SKM-1 (cell line): Measurements from ENCODE around the gene DRD2.
"Not testable (repeated sequence)": the region's sequence is repeated elsewhere in the genome, so short reads cannot be mapped to it uniquely, and the experiment has no call there.

Experiments used
- DNase-seq: peaks from one replicate; lab custom pipeline; 2025; ENCODE audit not compliant: unreplicated experiment; lab: John Stamatoyannopoulos, UW

The DRD2 gene

DNA sequence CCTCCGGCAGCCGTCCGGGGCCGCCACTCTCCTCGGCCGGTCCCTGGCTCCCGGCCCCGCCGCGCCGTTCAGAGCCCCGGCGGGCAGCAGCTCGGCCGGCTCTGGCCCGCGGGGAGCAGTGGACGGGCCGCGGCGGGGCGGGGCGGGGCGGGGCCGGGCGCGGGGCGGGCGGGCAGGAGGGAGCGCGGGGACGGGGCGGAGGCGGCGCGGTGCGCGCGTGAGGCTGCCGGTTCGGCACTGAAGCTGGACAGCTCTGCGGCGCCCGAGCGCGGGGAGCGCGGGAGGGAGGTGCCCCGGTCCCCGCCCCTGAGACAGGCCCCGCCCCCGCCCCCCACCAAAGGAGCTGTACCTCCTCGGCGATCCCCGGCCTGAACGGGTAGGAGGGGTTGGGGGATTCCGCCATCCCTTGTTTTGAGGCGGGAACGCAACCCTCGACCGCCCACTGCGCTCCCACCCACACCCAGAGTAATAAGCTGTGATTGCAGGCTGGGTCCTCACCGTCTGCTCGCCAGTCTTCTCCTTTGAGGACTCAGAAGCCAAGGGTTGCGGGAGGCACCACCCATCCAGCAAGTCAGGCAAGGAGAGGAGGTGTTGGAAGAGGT, at the start of gene DRD2:
TSS of gene DRD2 (minus strand) at position 239 of the 602 bp plus-strand sequence. CDS start 50,747 bp downstream, outside the sequence.
- DNase-seq: no peak

DNA sequence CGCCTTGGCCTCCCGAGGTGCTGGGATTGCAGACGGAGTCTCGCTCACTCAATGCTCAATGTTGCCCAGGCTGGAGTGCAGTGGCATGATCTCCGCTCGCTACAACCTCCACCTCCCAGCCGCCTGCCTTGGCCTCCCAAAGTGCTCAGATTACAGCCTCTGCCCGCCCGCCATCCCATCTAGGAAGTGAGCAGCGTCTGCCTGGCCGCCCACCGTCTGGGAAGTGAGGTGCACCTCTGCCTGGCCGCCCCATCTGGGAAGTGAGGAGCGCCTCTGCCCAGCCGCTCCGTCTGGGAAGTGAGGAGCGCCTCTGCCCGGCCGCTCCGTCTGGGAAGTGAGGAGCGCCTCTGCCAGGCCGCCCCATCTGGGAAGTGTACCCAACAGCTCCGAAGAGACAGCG, 48.7 kb upstream of the DRD2 start:
- not testable (repeated sequence) for DNase-seq

DNA sequence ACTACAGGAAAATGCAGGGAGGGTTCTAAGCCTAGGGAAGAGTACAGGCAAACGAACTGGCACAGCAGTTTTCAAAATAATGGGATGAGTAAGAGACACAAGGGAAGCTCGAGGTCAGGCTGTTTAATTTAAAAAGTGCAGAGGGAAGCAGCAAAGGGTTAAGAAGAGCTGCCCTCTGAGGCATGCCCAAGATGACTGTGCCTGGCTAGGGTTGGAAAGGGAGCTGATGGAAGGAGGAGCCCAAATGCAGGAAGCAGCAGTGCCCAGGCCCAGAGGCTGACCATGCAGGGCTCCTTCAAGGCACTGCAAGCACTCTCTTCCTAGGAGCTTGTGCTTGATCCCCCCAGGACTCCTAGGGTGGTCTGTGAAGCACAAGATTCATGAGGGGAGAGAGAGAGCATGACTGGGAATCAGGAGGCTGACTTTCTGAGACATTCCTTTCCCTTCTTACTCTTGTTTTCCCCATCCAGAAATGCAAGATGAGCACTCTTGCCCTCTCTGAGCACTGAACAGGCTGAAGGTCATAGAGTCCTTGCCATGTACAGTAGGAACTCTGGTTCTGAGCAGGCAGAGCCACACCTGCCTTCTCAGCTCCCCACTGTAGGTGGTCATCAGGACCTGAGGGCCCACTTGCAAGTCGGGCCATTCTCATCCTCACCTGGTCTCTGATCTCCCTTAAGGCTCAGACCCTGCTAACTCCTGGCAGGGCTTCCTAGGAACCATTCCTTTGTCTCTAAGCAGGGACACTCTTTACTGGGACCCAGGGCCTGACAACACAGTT, 46.7 kb upstream of the DRD2 start:
- no peak for DNase-seq

DNA sequence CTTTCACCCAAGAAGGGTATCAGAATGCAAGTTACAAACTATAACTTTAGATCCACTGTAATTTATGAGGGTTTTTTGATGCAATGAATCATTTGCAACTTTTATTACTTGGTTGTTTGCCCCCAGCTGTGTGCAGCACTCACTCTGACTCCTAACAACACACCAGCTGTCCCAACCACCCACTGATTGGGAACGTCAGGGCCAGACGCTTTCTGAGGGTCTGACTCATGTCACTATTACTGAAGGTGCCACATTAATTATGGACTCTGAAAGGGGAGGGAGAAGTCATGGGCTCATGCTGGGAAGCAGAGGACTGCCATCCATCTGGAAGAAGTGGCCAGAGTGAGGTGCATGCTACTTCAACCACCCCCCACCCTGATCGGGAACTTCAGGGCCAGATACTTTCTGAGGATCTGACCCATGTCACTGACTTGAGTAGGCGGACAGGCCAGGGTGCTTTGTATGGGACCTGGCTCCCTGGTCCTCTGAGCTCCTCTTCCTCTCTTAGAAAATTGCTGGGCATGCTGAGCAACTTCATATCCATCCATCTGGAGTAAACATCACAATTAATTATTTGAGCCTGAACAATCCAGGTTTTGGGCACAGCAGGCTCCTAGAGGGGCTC, 44.9 kb upstream of the DRD2 start:
- no peak for DNase-seq

DNA sequence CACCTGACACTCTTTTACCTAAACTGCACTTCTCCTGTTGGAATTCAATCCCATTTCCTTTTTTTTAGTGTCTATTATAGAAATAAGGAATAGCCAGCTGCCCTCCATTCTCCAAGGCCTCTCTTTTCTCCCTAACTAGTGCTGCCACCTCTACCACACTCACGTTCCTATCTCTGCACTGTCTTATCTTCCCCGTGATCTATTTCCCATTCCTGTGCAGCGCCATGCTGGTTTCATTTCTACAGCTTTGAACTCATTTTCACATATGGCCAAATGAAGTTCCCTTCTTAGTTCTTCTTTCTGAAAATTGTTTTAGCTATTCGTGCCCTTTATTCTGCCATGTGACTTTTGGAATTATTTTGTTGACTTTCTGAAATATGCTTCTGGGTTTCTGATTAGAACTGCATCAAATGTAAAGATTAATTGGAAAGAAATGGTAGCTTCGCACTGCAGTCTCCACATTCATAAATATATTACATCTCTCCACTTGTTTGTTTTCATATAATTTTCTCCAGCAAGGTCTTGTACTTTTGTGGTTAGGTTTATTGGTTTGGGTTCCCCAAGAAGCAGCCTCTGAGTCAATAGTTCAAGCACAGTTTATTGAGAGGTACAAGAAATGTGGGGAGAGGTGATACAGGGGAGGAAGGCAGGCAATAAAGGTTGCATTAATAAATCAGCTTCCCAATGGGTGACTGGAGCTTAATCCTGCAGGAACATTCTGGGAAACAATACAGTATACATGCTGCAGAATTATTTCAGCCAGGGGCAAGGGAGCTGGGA, 43.7 kb upstream of the DRD2 start:
- no peak for DNase-seq

DNA sequence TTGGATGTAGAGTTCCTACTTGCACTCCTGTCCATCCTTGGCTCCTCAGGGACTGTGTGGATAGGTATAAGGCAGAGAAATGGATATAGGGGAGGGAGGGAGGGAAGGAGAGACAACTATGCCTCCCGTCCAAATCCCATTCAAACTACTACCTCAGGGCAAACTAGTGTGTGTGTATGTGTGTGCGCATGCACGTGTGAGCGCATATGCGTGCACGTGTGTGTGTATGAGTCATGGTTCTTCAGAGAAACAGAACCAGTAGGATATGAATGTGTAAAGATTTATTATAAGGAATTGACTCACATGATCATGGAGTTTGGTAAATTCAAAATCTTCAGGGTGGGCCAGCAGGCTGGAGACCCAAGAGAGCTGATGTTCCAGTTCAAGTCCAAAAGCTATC, 42.2 kb upstream of the DRD2 start:
- no peak for DNase-seq

DNA sequence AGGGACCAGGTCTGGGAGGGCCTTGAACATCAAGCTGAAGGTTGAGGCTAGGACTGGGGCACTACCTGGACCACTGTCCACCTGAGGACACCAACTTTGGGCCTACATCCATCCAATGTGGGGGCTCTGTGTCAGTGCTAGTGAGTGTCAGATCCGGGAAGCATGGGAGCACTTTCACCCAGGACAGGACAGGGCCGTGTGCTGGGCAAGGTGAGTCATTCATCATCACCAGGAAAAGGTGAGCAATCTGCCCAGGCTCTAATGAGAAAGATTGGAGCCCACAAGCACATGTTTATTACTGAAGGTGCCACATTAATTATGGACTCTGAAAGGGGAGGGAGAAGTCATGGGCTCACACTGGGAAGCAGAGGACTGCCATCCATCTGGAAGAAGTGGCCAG, 39.7 kb upstream of the DRD2 start:
- no peak for DNase-seq

DNA sequence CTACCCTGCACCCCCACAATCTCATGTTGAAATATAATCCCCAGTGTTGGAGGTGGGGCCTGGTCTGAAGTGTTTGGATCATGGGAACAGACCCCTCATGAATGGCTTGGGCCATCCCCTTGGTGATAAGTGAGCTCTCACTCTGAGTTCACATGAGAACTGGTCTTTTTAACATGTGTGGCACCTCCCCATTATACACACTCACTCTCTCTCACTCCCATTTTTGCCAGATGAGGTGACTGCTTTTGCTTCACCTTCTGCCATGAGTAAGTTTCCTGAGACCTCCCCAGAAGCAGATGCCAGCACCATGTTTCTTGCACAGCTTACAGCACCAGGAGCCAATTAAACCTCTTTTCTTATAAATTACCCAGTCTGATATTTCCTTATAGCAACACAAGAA, 32.1 kb upstream of the DRD2 start:
- no peak for DNase-seq

DNA sequence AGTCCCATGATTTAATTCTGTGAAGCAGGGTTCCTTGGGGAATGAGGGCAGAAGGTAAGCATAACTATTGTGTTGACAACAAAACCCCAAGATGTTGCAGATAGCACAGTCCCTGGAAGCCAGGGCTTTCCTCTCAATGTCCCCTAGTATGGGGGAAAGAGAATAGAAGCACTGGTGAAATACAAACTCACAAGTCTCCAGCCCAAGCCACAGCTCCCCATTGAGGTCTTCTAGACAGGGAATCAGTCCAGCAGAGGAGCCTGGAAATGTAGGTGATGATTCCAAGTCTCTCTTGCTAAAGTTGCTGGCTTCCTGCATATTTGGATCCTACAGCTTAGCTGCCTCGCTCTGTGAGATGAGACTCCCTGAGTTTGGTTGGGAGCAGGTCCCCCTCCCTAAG, 31.7 kb upstream of the DRD2 start:
- no peak for DNase-seq

DNA sequence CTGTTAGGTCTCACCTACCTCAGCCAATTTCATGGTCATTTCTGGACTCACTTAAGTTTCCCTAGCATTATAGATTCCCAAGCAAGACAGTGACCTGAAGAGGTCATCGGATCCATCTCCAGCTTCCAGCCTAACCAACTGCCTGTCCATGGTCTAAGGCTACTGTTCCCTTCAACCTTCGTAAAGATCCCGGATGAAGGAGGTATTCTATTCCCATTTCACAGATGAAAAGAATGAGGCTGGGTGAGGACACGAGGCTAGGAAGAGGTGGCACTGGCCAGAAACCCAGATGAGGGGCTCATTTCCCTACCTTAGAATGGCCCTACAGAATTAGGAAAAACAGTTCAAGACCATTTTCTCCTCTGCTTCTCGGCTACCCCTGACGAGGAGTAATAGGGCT, 31.3 kb upstream of the DRD2 start:
- DNase-seq: no peak

DNA sequence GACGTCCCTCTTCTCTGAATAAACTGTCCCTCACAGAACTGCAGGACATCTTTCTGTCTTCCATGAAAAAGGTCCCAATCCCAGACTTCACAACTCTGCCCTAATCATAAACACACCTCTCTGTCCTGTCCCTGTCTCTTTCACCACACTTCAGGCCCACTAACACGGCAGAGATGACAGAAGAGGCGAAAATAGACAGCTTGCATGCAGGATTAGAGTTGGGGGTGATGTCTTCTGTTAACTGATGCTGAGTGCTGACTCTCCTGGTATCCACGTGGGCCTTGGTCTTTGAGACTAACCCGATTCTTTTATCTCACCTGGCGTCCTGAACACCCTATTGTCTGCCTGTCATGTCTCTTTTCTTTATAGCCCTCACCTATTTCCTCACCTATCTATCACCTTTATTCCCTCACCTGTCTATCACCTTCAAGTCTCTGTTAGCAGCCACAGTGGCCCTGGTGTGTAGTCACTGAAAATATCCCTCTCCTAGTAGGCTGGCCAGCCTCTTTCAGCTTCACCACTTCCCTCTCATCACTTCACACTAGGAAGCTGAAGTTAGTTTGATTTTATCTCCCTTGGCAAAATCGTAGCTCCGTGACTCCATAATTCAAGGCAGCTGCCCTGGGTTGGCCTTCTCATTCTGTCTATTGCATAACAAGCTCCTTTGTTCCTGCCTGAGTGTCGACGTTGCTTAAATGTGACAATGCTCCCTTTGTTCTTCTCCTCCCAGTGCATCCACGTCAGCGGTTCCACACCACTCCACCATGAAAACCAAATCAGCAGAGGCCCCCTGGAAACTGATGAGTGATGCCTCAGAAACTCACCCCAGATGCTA, 30.6 kb upstream of the DRD2 start:
- DNase-seq: no peak

DNA sequence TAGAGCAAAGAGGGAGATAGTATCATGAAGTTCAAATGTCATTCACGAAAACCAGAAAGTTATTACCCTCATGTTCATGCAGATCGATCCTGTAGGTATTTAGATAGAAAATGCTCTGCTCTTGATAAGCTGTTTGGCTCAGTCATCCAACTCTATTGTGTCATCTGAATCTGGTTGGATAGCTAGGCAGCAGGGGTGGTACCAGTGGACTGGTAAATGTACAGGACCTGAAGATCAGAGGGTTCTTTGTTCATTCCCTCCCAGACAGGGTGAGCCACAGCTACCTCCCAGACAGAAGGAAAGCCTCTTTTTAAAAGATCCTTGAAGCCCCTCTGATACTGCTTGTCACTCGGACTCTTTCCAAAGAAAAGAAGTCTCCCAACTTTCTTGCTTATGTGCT, 29.8 kb upstream of the DRD2 start:
- DNase-seq: no peak

DNA sequence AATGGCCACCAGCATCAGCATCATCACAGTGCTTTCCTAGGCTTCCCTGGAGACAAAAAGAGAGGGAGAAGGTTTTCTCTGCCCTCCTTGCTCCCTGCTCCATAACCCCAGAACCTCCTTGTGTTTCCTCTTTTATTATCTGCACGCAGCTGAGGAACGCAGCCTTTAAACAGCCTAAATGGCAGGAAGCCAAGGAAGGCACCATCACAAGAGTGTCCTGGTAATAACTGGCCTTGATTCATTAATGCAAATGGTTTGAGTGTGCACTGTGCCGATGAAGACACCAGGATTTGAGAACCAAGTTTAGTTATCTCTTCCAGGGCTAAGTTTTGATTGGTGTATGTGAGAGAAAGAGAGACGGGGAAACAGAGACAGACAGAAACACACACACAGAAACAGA, 29.4 kb upstream of the DRD2 start:
- no peak for DNase-seq

DNA sequence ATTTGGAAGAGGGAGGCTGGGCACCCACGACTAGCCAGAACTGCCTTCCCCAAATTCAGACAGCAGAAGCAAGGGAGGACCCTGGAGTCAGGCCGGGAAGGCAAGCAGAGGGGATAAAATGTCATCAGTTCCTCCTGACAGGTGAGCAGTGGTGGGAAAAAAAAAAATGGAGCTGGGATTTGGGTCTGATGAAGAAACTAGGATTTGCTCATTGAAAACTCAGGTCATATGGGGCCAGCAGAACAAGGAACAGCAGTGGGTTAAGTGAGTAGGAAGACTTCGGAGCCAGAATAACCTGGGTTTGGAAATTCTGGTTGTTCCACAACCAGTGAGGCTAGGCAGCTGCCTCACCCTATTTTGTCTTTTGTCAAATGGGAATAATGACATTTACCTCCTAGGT, 28.9 kb upstream of the DRD2 start:
- DNase-seq: no peak

DNA sequence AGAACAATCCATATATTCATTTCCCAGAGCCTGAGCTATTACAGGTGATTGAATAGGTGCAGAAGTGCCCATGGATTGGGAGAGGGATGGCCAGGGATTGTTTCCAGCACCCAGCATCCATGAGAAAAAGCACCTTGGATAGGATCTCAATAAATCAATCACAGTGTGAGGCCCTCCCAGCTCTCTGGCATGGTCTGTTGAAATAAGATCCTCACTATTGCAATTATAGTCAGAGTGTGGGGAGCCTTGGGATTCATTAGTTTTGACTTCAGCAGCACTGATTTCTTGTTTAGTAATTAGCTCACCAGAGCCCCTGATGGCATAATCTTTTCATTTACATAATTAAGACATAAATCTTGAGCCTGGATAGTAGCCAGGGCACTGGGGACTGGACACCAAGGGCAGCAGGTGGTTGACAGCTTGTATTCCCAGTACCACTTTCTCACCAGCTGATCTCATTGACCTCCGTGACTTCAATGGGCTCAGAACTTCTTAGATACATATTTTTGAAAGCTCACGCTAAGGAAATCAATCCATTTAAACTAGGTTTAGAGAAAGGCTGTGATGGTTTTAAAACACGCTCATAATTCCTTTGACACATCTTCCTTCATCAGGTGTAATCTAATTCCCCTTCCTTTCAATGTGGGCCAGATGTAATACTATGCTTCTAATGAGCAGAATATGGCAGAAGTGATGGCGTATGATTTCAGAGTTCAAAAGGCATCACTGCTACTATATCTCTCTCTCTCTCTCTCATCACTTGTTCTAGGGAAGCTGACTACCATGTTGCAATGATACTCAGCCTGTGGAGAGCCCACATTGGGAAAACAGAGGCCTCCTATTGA, 22.1 kb upstream of the DRD2 start:
- no peak for DNase-seq

DNA sequence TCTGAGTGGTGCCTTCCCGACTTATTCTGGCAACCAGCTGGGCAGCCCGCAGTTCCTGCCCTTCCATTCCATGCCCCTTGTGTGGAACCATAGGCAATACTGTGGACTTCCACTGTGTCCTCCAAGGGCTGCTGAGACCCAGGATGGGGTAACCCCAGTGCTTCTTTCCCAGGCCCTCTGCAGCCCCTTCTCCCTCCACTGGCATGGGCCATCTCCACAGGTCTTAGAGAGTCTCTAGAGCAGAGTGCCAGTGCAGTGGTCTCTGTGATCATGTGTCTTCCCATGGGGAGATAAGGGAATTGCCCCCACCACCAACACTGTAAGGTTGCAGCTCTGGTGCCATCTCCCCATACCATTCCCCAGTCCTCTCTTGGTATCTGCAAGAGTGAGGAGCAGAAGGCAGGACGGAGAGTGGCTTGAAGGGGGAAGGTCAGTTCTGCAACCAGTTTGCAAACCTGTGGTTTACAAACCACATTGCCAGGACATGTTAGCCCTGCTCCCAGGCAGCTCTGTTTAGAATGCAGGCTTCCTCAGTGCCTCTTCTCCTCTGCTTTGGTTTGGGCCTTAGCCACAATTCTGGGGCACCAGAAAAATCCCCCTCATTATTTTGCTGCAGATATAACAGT, 20.9 kb upstream of the DRD2 start:
- DNase-seq: no peak

DNA sequence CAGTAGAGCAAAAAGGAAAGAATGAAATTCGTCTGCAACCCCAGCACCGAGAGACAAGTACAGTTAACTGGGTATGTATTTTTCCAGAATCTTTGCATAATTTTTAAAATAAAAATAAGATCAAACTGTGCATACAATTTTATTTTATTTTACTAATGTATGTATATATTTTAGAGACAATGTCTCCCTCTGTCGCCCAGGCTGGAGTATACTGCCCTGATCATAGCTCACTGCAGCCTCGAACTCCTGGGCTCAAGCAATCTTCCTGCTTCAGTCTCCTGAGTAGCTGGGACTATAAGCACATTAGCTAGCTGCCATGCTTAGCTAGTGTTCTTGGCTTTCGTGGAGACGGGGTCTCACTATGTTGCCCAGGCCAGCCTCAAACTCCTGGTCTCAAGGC, 18.8 kb upstream of the DRD2 start:
- DNase-seq: no peak

DNA sequence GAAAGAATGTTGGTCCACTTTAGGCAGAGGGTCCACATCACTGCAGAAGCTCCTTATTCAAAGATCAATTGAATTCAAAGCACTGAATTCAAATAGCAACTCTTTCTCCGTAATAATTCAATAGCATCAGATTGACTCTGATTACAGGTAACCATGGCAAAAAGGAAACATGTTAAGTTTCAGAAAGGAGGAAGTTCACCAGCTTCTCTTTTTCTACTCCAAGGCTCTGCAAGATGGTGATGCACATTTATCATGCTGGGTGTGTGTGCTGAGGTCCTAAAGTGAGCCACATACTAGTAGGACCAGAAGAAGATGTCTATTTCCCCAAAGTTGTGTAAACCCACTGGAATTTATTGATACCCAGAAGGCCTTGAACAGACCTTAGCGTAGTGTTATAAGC, 18.0 kb upstream of the DRD2 start:
- peak; percentile 12 for DNase-seq

DNA sequence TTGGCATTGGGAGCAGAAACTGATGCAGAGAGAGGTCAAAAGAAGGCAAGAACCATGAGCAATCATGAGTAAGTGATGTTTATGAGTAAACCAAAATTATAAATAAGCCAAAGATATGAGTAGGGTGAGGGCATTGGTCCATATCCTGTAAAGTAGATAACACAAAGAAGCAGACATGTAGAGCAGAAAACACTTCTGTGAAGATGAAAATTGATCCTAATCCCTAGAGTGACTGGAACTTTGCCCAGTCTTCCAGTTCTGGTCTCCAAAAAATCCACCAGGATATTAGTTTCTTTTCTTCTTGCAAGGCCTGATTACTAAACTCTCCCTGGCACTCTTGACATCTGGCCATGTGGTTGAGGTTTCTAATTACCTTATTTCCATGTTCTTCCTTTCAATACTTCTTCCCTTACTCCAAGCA, 13.7 kb upstream of the DRD2 start:
- DNase-seq: no peak
